NCI-H146 treated with DMSO at 0.1 percent for 48 hours (cell line): ENCODE data around the gene CXCL8.
A peak's percentile ranks its signal among the peaks of the same experiment; 100 is the strongest.

Experiments used
- DNase-seq: peaks from one replicate; lab custom pipeline; 2025; ENCODE audit not compliant: unreplicated experiment; lab: John Stamatoyannopoulos, UW

Gene CXCL8

DNA sequence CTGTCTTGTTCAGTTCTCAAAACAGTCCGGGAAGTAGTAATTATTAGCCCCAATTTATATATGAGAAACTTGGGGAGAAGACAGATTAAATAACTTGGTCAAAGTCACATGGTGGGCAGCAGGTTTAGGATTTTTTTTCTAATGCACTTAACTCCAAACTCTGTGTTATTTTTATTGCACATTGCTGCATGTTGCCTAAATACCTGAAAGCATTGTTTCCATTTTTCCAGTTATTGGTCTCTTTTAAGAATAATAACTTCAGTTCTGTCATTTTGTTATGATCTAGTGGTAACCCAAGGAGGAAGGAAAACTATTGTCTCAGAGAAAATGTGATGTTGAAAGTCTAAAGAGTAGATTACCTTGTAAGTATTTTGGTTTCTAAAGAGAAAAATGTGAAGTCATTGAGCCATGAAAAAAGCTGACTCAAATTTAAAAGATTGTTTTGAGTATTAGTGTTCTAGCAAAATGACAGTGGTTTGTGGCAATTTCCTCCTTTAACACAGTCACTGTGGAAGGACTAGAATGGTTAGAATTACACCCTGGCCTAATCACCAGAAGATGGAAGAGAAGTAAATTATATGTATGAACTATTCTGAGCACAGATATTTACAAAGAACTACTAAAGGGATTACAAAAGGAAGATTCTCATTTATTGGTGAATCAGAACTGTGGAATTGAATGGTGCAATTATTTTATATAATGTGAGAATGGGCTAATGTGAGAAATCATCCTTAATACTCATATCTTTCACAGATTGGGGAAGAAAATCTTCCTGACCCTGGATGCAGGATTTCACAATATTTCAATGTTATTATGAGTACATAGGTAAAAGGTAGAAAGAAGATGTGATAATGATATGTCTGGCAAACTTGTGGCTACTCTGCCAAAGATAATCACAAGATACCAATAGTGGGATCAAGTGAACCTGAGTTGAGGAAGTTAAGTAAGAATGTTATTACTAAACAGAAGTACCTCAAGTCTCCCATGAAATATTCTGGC is 21.7 kb upstream of the CXCL8 start:
- DNase-seq = no peak

DNA sequence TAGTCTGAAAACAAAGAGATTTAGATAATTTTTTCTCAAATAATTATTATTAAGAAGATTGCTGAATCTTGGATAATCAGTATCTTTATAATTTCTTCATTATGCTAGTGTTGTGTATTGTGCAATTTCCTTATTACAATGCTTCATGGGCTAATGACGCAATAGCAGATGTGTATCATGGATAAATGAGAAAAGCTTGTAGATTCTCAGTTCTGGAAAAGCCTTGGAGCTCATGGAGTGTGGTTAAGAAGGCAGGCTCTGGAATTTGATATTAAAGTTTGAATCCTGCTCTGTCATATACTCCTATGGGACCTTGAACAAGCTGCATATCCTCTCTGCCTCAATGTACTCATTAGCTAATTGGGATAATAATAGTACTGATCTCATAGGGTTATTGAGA is 18.9 kb upstream of the CXCL8 start:
- no peak for DNase-seq

DNA sequence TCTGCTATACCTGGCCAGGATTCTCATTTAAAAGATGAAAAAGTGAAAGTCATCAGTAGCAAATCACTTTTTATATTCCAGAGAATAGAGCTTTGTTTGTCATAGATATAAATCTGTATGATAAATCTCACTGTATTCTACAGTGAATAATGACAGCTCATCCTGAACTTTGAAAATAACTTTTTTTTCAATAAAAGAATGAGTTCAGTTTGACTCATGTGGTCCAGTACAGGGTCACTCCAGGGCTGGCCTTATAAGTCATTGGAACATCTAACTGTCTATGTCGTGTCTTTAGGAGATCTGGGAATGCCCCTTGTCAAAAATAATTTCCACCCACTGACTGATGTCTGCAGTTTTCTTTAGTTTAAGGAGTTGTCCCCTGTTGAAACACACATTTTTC is 18.5 kb upstream of the CXCL8 start:
- DNase-seq = no peak

DNA sequence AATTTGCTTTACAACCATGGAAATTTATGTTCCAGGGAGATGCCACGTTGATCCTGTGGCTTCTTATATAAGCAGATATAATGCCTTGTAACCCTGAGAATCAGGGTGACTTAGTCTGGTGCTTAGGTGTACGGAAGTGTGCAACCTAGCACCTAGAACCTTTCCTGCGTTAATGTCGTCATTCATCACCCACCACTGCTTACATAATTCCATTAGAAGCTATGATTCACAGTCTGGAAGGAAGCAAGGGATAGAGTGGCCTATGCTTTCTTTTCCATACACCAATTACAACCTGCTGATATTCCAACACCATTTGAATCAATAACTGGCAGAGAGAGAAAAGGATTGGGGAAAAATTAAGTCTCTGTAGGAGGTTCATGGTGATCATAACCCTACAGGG is 17.3 kb upstream of the CXCL8 start:
- DNase-seq = no peak

DNA sequence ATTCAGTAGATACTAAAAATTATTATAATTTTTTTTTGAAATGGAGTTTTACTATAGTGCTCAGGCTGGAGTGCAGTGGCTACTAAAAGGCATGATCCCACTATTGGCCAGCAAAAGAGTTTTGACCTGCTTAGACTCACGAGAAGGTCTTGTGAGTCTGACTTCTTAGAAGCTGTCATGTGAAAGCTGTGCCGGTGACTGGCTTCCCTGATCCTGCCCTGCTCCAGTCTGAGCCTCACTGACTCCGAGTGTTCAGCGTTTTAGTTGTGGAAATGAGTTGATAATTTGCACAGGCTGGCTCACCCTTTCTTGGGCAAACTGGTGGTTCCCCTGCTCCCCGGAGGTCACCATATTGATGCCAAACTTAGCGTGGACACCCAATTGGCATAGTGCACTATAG is 16.4 kb upstream of the CXCL8 start:
- DNase-seq = no peak

DNA sequence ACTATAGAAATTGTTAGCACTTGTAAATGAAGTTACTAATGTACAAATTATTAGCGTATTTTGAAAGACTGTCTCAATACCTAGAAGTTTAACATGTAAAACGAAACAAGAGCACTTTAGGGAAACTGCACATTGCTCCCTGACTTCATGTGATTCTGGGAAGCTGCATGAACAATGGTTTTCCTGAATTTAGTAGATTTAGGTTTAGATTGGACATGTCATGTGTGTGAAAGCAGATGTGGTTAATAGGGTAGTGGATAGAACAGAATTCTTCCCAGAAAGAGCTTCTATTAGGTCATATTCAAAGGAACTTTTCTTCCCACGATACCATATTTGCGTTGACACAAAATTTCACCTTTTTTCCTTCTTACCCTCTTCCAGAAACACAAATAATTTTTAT is 14.9 kb upstream of the CXCL8 start:
- no peak for DNase-seq

DNA sequence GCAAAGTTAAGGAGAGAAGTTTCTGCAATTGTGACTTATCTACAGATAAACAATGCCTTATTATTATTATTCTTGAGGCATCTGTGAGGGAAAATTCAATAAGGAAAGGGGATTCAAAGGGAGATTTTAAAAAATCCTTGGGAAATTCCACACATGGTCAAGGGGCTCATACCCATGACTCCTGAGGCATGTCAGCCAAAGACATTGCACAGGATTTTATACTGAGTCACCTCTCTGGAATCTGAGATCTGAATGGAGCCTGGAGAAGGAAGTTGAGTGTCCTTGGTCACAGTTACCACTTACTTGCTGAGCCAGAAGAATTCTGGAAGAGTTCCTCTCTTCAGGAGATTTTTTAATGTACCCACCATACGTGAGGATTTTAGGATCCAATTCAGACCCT is 14.4 kb upstream of the CXCL8 start:
- no peak for DNase-seq

DNA sequence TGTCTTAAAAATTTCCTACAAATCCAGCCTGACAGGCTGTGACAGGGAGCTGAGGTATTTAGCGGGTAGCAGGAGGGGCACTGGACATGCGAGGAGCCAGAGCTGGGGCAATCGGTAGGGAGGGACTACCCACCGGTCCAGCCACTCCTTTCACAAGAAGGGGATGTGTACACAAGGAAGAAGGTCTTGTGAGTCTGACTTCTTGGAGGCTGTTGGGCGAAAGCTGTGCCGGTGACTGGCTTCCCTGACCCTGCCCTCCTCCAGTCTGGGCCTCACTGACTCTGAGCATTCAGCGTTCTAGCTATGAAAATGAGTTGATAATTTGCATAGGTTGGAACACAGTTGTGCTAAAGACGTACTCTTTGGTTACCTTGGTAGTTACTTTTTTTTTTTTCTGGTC is 12.7 kb upstream of the CXCL8 start:
- no peak for DNase-seq

DNA sequence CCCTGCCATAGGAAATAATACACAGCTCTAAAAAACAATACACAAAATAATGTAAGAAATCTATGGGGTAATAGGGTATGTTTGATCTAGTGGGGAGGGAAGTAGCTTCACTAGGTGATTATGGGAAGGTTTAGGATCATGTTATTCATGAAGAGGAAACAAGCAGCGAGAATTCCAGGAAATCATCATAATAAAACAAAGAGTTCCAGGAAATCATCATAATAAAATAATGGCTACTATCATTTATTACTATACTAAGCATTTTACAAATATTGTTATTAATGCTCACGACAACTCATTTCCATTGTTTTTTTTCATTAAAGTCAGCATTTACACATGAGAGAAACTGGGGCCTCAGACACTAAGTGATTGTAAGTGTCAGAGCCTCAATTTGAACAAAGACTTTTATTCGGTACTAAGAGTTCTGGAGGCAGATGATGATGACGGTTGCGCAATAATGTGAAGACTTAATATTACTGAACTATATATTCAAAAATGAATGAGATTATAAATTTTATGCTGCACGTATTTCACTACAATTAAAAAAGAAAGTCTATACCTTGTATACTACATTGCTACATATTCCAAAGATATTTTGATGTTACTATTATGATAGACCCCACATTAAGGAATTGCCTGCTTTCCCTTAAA is 12.2 kb upstream of the CXCL8 start:
- DNase-seq = no peak

DNA sequence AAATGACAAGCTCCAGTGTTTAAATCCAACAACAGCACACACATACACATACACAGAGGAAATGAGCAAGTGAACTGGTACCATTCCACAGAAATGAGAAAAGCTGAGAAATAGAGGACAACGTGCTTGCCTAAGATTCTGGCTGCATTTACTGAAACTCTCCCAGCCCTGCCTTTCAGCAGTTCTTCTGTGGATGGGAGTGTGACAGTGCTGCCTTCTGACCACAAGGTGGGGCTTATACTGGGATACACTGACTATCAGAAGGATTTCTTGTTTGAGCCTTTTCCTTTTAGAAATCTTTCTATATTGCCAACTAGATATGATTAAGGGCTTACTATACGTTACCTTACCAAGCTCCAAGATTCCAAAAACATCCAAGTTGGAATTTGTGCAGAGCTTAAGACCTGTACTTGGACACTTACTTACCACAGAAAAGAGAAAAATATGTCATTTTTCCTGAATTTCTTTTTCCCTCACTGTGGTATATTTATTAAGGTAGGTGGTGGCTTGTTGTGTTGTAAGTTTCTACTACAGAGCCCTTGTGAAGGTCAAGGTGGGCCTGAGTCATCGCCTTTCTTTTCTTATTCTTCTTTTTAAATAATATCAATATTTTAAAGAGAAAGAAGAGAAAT is 10.7 kb upstream of the CXCL8 start:
- DNase-seq = peak; percentile 44

DNA sequence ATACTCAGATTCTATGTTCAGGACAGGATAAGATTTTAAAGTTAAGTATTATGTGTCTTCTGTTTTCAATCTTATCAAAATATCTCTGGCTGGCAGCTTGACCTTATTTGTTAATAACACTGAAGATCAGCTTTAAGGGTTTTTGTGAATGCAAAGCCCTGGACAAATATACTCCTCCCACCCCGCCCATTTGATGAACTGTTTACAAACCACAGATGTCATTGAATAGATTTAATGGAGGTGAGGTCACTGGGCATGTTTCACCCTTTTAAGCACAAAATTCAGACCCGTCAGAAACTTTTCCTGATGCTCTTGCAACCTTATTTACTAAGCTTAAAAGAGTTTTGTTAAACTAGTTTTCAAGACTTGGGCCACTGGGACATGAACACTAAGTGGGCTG is 10.1 kb upstream of the CXCL8 start:
- peak; percentile 23 for DNase-seq

DNA sequence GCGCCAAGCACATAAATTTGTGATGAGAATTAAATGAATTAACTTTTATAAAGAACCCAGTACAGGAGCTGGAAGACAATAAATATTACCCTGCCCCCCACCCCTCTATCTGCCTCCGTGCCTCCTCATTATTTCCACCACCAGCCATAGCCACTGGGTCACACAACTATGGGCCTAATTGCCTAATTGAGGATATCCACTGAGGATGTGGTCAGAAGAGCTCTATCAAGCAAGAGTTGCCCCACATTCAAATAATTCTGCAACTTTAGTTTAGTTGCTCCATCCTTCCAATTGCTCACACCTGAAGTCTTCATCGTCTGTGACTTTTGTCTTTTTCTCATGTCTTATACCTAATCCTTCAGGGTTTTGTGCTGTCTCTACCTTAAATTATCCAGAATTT is 9.5 kb upstream of the CXCL8 start:
- no peak for DNase-seq

DNA sequence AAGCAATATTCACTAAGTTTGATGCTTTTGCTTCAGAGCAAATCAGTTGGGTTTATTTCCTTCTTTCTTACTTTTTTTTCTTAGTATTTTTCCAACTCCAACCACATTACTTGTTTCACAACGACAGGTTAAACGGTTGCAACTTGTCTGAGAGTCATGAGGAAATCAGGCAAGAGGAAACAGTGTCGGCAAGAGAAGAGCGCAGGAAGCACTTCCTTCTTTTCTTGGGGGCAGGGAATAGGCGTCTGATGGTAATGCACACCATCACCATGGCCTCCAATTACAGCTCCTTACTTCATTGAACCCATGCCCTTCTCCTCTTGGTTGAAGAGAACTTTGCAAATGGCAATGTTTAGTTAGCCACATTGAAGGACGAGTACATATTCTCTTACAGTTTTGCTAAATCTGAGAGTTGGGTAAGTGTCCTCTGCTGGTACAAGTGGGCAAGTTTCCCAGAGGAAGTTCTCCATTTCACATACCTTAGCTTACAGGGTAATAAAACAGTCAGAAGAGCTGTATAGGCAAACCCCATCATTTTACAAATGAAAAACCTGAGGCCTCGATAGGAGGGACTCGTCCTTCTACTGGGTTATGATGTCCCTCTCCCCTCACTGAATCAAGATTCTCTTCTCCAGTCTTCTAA is 8.3 kb upstream of the CXCL8 start:
- DNase-seq = no peak

DNA sequence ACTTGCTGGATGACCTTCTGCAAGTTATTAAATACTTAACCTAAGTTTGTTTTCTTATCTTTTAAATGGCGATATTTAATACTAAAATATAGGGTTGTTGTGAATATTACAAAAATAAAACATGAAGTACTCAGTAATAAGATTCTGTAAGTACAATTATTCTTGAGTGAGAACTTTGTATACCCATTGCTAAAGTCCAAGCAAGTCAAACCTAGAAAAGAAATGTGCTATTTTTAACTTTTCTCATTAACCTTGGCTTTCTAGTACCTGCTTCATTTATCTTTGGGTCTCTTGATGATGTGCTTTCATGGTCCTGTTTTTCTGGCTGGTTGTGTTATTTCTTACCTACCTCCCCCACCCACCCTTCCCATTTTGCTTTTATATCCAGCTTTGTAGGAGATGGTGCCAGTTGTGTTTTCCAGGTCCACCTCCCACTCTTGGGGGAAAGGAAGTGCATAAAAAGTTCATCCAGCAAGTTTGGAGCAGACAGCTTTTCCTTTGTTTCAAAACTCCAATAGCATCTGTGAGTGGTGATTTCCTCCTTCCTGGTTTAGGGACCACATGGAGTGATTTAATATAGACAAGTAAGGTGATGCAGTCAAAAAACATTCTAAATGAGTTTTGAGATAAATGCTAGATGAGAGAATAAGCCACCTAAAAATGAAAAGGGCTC is 7.5 kb upstream of the CXCL8 start:
- DNase-seq = no peak

DNA sequence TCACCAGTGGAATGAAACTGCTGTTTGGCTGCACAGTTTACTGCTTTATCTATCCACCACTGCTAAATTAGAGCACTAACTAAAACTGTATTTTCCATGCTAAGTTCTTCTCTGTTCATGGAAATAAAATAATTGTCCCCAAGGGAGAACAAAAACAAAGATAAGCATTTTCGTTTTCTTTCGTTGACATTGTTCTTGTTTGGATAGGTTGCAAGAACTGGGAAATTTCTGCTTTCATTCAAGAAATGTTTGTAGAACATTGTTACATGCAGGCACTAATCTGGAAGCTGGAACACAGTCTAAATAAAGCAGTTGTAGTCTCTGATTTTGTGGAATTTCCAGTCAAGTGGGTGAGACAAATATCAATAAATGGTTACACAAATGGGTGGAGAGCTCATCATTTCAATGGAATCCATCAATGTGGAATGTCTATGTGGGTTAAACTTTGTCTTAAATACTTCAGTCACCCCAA is 5.8 kb upstream of the CXCL8 start:
- DNase-seq = no peak

DNA sequence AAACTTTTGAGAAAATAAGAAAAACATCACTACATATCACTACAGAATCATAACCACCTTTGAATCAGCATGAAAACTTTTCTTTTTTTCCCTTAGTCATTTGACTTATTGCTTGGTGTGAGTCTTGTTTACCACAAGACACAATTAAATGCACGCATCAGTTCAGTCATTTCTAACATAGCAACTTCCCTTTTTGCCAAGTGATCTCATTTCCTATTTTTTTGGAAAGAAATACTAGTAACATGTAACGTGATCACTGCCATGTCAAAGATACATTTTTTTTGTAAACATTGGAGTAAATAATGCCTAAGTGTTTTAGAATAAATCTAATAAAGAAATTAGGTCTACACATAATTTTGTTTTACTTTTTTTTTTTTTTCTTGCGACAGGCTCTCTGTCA is 5.1 kb upstream of the CXCL8 start:
- DNase-seq = no peak

DNA sequence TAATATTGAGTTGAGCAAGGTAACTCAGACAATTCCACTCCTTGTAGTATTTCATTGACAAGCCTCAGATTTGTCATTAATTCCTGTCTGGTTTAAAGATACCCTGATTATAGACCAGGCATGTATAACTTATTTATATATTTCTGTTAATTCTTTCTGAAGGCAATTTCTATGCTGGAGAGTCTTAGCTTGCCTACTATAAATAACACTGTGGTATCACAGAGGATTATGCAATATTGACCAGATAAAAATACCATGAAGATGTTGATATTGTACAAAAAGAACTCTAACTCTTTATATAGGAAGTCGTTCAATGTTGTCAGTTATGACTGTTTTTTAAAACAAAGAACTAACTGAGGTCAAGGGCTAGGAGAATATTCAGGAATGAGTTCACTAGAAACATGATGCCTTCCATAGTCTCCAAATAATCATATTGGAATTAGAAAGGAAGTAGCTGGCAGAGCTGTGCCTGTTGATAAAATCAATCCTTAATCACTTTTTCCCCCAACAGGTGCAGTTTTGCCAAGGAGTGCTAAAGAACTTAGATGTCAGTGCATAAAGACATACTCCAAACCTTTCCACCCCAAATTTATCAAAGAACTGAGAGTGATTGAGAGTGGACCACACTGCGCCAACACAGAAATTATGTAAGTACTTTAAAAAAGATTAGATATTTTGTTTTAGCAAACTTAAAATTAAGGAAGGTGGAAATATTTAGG is 821 bp downstream of the CXCL8 start:
- no peak for DNase-seq

DNA sequence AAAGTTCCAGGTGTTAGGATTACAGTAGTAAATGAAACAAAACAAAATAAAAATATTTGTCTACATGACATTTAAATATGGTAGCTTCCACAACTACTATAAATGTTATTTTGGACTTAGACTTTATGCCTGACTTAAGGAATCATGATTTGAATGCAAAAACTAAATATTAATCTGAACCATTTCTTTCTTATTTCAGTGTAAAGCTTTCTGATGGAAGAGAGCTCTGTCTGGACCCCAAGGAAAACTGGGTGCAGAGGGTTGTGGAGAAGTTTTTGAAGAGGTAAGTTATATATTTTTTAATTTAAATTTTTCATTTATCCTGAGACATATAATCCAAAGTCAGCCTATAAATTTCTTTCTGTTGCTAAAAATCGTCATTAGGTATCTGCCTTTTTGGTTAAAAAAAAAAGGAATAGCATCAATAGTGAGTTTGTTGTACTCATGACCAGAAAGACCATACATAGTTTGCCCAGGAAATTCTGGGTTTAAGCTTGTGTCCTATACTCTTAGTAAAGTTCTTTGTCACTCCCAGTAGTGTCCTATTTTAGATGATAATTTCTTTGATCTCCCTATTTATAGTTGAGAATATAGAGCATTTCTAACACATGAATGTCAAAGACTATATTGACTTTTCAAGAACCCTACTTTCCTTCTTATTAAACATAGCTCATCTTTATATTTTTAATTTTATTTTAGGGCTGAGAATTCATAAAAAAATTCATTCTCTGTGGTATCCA is 1.6 kb downstream of the CXCL8 start:
- no peak for DNase-seq

DNA sequence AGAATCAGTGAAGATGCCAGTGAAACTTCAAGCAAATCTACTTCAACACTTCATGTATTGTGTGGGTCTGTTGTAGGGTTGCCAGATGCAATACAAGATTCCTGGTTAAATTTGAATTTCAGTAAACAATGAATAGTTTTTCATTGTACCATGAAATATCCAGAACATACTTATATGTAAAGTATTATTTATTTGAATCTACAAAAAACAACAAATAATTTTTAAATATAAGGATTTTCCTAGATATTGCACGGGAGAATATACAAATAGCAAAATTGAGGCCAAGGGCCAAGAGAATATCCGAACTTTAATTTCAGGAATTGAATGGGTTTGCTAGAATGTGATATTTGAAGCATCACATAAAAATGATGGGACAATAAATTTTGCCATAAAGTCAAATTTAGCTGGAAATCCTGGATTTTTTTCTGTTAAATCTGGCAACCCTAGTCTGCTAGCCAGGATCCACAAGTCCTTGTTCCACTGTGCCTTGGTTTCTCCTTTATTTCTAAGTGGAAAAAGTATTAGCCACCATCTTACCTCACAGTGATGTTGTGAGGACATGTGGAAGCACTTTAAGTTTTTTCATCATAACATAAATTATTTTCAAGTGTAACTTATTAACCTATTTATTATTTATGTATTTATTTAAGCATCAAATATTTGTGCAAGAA is 2.3 kb downstream of the CXCL8 start:
- DNase-seq = no peak
